Heart right ventricle (tissue), 16 donors: ENCODE results near the gene INHBC. TPM values are rescaled to one million over a fixed set of nuclear protein-coding genes. Genes with fewer than 3 reads are reported as not detected.
"Not testable (repeated sequence)": the region's sequence is repeated elsewhere in the genome, so short reads cannot be mapped to it uniquely, and the experiment has no call there.

ENCODE experiments used
- ATAC-seq, 8 donors: fragments of 200-7000 bp; cut with Tn5 transposase; one replicate each; pipeline ENCODE4 v1.9.1; 2020; ENCODE audit warnings: mild to moderate bottlenecking in 8 of 8, moderate library complexity in 8 of 8, moderate number of reproducible peaks in 1 of 8
- DNase-seq, 2 donors: peaks; one replicate each; pipeline ENCODE4 v3.0.0-alpha.2; 2020
- H3K27ac ChIP-seq, 10 donors: fragments of 200-600 bp; sonication (generic) in 2 of 10; one replicate each; pipeline versions ENCODE4 v1.5.0 to v1.8.0; 2020 to 2022; ENCODE audit warnings: mild to moderate bottlenecking in 3 of 10
- H3K27me3 ChIP-seq, 7 donors: fragments of 200-600 bp; one replicate each; pipeline ENCODE4 v1.8.0; 2021 to 2022; ENCODE audit warnings: mild to moderate bottlenecking in 2 of 7
- H3K36me3 ChIP-seq, 9 donors: fragments of 200-600 bp; sonication (generic) in 1 of 9; one replicate each; pipeline versions ENCODE4 v1.5.0 to v1.8.0; 2020 to 2022; ENCODE audit warnings: mild to moderate bottlenecking in 2 of 9
- H3K4me1 ChIP-seq, 9 donors: fragments of 200-600 bp; sonication (generic) in 1 of 9; one replicate each; pipeline versions ENCODE4 v1.5.0 to v1.8.0; 2020 to 2022; ENCODE audit warnings: mild to moderate bottlenecking in 4 of 9
- H3K4me3 ChIP-seq, 10 donors: fragments of 200-600 bp; sonication (generic) in 2 of 10; one replicate each; pipeline versions ENCODE4 v1.5.0 to v1.8.0; 2020 to 2022; ENCODE audit warnings: mild to moderate bottlenecking in 7 of 10, moderate library complexity in 2 of 10
- H3K9me3 ChIP-seq, 11 donors: fragments of 200-600 bp in 10 of 11; sonication (generic) in 2 of 11; one replicate each; pipeline versions ENCODE4 v1.5.0 to v1.8.0; 2013 to 2022; ENCODE audit warnings: mild to moderate bottlenecking in 2 of 11, control low read depth in 1 of 11, moderate library complexity in 1 of 11
- CTCF ChIP-seq, 9 donors: fragments of 200-600 bp; sonication (generic) in 2 of 9; IDR thresholded peaks; one replicate each; pipeline versions ENCODE4 v1.5.0 to v1.8.0; 2021 to 2022; ENCODE audit warnings: antibody characterized with exemption in 9 of 9, mild to moderate bottlenecking in 5 of 9, moderate library complexity in 1 of 9
- WGBS, 2 donors: extraction: QIAGEN DNeasy Blood & Tissue Kit; methylation state at CpG; one replicate each; pipeline ENCODE4 v1.1.7; 2013; ENCODE audit warnings: inconsistent platforms in 1 of 2; 5-methylcytosine and 5-hydroxymethylcytosine counted together
- intact Hi-C, 10 donors: fragments of 100-400 bp; cut with DNase I; formaldehyde crosslinking; loops; one replicate each; pipeline versions ENCODE4 v1.11.1 to v1.14.2; 2022
- polyA plus RNA-seq, 2 donors: library from polyadenylated mRNA; stranded (reverse); fragments of 200-250 nt; gene quantifications; one replicate each; pipeline ENCODE4 v1.2.3, GENCODE V29; 2013
- total RNA-seq, 10 donors: library from RNA; stranded (reverse); fragmentation: NEBNext Ultra II Directional in 3 of 10; extraction: Animal tissue kit (Norgen Biotek cat#: 25700) in 3 of 10; gene quantifications; one replicate each; pipeline versions ENCODE4 v1.2.1 to v1.2.4, GENCODE V29; 2021 to 2023
- donor health status: Arrhythmogenic right ventricular cardiomyopathy.
- donor health status: ischemic (EF 13 %, LVEDD 7.1; RV severe dilation, severe dysfunction).
- donor health status: healthy with polysubstance abuse.
- donor health status: DM: no; HTN: yes; CAD: no.
- donor health status: DM: no; HTN: no; CAD: no.
- donor health status: ischemic (EF 25% LVEDD 6.9; RV normal size, moderate dysfunction).
- donor health status: ischemic (EF 25% LVEDD 5.7; RV mildly dilated, moderate dysfunction).
- donor health status: healthy.
- donor health status: DM: yes; HTN: yes; CAD: no.
- donor health status: Ischemic cardiomyopathy.
- donor health status: ischemic (EF 35%, LVEDD 5.7; RV mildly dilated, moderate dysfunction).
- donor health status: nonischemic (EF 11% LVEDD 7.7; RV severe dilation, severe dysfunction).
- donor health status: DM: yes; HTN: yes; CAD: no.
- donor health status: PGD.
- donor health status: ischemic (EF 29% LVEDD 5.4; RV normal size, mild dysfunction).
- donor health status: nonischemic (EF 23%, LVEDD 6.1; RV moderate dilation, normal function).

INHBC gene
- total and polyA plus RNA-seq, 12 donors, result 0.03 to 0.13 TPM; not detected in 10

GRCh38 chr12:57435293-57435692 lies 709 bp downstream of the INHBC start:
- H3K4me3 ChIP-seq, result no peak overlapping the region
- 63 to 75% methylated on average over 4 of the region's 4 CpGs for WGBS, 2 donors
- no peaks in the 10 kb centered on the region for H3K9me3 ChIP-seq
- no peak for ATAC-seq
- no peak for DNase-seq
- H3K36me3 ChIP-seq, result no peaks in the 10 kb centered on the region
- H3K27me3 ChIP-seq, result no peaks in the 10 kb centered on the region
- peaks cover 0 to 9% (median 4%) of the 10 kb centered on the region in 9 donors for H3K4me1 ChIP-seq
- no peak overlapping the region for H3K27ac ChIP-seq
- no peak for TF ChIP-seq CTCF (IDR thresholded peaks at IDR 0.05)
- intact Hi-C loops, result loop anchor here in 1 of 10 donors (5.0 kb wide), 1 partner anchor 113 kb away; no protein-coding TSS in a partner anchor

GRCh38 chr12:57438400-57438799 lies 3.8 kb downstream of the INHBC start:
- intact Hi-C loops, result loop anchor here in 1 of 10 donors (5.0 kb wide), 1 partner anchor 116 kb away; no protein-coding TSS in a partner anchor
- Histone ChIP-seq H3K9me3 (peaks cover 0 to 10% (median 0%) of the 10 kb centered on the region in 11 donors), H3K27ac (no peak overlapping the region), H3K4me1 (no peaks in the 10 kb centered on the region), H3K27me3 (no peaks in the 10 kb centered on the region), H3K36me3 (no peaks in the 10 kb centered on the region), H3K4me3 (no peak overlapping the region)
- 91 to 100% methylated on average over 1 of the region's 1 CpG for WGBS, 2 donors
- no peak for ATAC-seq
- no peak for DNase-seq
- TF ChIP-seq CTCF (IDR thresholded peaks at IDR 0.05), result no peak

- peaks cover 0 to 10% (median 0%) of the 10 kb centered on the region in 11 donors for H3K9me3 ChIP-seq
- no peaks in the 10 kb centered on the region for H3K36me3 ChIP-seq
- intact Hi-C loops, result loop anchor here in 1 of 10 donors (5.0 kb wide), 1 partner anchor 118 kb away; no protein-coding TSS in a partner anchor
- no peaks in the 10 kb centered on the region for H3K27me3 ChIP-seq
- H3K4me1 ChIP-seq, result no peaks in the 10 kb centered on the region
- 78 to 86% methylated on average over 4 of the region's 4 CpGs for WGBS, 2 donors
- ATAC-seq (no peak), DNase-seq (no peak)
- no peak overlapping the region for H3K4me3 ChIP-seq
- no peak for TF ChIP-seq CTCF (IDR thresholded peaks at IDR 0.05)
- no peak overlapping the region for H3K27ac ChIP-seq
Measured at GRCh38 chr12:57439762-57440266, 5.2 kb downstream of the INHBC start.

- H3K4me1 ChIP-seq, H3K27ac ChIP-seq, DNase-seq, H3K4me3 ChIP-seq, H3K36me3 ChIP-seq, ATAC-seq, H3K9me3 ChIP-seq, H3K27me3 ChIP-seq, intact Hi-C loops: not testable (repeated sequence)
- 94 to 96% methylated on average over 2 of the region's 2 CpGs for WGBS, 2 donors
Measured at GRCh38 chr12:57441393-57441792, 6.8 kb downstream of the INHBC start.

GRCh38 chr12:57441846-57442427 lies 7.4 kb downstream of the INHBC start:
- WGBS, 2 donors, result 43 to 88% methylated on average over 1 of the region's 1 CpG
- TF ChIP-seq CTCF (IDR thresholded peaks at IDR 0.05), result no peak
- no peaks in the 10 kb centered on the region for H3K36me3 ChIP-seq
- DNase-seq, result no peak
- H3K27ac ChIP-seq, result no peak overlapping the region
- H3K4me3 ChIP-seq, result no peak overlapping the region
- no peaks in the 10 kb centered on the region for H3K27me3 ChIP-seq
- H3K4me1 ChIP-seq, result no peaks in the 10 kb centered on the region
- ATAC-seq, result no peak
- intact Hi-C loops, result no loop called here
- peaks cover 0 to 10% (median 0%) of the 10 kb centered on the region in 11 donors for H3K9me3 ChIP-seq

- H3K4me1 ChIP-seq, H3K27ac ChIP-seq, H3K27me3 ChIP-seq, H3K4me3 ChIP-seq, DNase-seq, H3K36me3 ChIP-seq, H3K9me3 ChIP-seq, ATAC-seq, intact Hi-C loops: not testable (repeated sequence)
- 79 to 87% methylated on average over 6 of the region's 6 CpGs for WGBS, 2 donors
Measured at GRCh38 chr12:57444337-57444736, 9.8 kb downstream of the INHBC start.
